HL-60 (cell line): ENCODE data around the gene TRMT112.

Experiments
- DNase-seq, 2 experiments: peaks; one replicate each; pipeline ENCODE4 v3.0.0-alpha.2; 2010 to 2020; ENCODE audit warnings: low read depth in 1 of 2, low spot score in 1 of 2
- H3K27ac ChIP-seq: fragments of 250-450 bp; sonication (Bioruptor Pico); replicated peaks from 2 replicates; pipeline ENCODE4 v1.5.1; 2020; ENCODE audit warnings: mild to moderate bottlenecking, moderate library complexity
- H3K27me3 ChIP-seq: fragments of 250-450 bp; sonication (Bioruptor Pico); 2 replicates; pipeline ENCODE4 v1.5.1; 2021; ENCODE audit warnings: mild to moderate bottlenecking, moderate library complexity; ENCODE audit not compliant: insufficient read depth, poor library complexity, severe bottlenecking
- H3K4me3 ChIP-seq: replicated peaks from 2 replicates; pipeline ENCODE4 v1.5.1; 2011; ENCODE audit warnings: mild to moderate bottlenecking, control low read depth, low read length; ENCODE audit not compliant: insufficient read depth
- GABPA ChIP-seq: IDR thresholded peaks from 2 replicates; pipeline ENCODE4 v1.6.1; 2012; ENCODE audit warnings: low read depth
- POLR2AphosphoS5 ChIP-seq: IDR thresholded peaks from 2 replicates; pipeline ENCODE4 v1.6.1; 2012; ENCODE audit warnings: low read depth
- SPI1 ChIP-seq: IDR thresholded peaks from 2 replicates; pipeline ENCODE4 v1.6.1; 2012; ENCODE audit warnings: low read depth, mild to moderate bottlenecking, borderline replicate concordance
- TF ChIP-seq, protein P1 (sequence below): IDR thresholded peaks from one replicate; pipeline ENCODE4 v1.5.1; 2011; ENCODE audit warnings: low read length, control low read depth, inconsistent platforms; ENCODE audit not compliant: insufficient read depth
- TF ChIP-seq, protein P2 (sequence below): IDR thresholded peaks from 2 replicates; pipeline ENCODE4 v1.6.1; 2012; ENCODE audit warnings: low read depth; ENCODE audit not compliant: insufficient replicate concordance

The TRMT112 gene

DNA sequence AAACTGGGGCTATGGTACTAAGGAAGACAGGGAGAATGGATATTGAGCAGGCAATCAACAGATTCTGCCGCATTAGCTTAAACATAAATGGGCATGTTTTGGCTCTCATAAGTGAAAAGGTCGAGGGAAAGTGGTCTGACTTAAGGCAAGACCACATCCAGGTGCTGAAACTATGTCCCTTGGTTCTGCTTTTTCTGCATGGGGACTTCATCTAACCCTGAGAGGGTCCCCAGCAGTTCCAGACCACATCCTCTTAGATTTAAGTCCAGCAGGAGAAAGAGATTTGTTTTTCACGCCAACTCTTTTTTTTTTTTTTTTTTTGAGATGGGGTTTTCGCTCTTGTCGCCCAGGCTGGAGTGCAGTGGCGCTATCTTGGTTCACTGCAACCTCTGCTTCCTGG, 47.1 kb upstream of the TRMT112 start:
- no peak for DNase-seq
- Histone ChIP-seq H3K4me3 (no peak overlapping the region), H3K27me3 (no peaks in the 10 kb centered on the region), H3K27ac (no peak overlapping the region)
- TF ChIP-seq POLR2AphosphoS5 (no peak), GABPA (no peak), SPI1 (no peak)
- TF ChIP-seq, protein P1, sequence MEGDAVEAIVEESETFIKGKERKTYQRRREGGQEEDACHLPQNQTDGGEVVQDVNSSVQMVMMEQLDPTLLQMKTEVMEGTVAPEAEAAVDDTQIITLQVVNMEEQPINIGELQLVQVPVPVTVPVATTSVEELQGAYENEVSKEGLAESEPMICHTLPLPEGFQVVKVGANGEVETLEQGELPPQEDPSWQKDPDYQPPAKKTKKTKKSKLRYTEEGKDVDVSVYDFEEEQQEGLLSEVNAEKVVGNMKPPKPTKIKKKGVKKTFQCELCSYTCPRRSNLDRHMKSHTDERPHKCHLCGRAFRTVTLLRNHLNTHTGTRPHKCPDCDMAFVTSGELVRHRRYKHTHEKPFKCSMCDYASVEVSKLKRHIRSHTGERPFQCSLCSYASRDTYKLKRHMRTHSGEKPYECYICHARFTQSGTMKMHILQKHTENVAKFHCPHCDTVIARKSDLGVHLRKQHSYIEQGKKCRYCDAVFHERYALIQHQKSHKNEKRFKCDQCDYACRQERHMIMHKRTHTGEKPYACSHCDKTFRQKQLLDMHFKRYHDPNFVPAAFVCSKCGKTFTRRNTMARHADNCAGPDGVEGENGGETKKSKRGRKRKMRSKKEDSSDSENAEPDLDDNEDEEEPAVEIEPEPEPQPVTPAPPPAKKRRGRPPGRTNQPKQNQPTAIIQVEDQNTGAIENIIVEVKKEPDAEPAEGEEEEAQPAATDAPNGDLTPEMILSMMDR: no peak
- TF ChIP-seq, protein P2, sequence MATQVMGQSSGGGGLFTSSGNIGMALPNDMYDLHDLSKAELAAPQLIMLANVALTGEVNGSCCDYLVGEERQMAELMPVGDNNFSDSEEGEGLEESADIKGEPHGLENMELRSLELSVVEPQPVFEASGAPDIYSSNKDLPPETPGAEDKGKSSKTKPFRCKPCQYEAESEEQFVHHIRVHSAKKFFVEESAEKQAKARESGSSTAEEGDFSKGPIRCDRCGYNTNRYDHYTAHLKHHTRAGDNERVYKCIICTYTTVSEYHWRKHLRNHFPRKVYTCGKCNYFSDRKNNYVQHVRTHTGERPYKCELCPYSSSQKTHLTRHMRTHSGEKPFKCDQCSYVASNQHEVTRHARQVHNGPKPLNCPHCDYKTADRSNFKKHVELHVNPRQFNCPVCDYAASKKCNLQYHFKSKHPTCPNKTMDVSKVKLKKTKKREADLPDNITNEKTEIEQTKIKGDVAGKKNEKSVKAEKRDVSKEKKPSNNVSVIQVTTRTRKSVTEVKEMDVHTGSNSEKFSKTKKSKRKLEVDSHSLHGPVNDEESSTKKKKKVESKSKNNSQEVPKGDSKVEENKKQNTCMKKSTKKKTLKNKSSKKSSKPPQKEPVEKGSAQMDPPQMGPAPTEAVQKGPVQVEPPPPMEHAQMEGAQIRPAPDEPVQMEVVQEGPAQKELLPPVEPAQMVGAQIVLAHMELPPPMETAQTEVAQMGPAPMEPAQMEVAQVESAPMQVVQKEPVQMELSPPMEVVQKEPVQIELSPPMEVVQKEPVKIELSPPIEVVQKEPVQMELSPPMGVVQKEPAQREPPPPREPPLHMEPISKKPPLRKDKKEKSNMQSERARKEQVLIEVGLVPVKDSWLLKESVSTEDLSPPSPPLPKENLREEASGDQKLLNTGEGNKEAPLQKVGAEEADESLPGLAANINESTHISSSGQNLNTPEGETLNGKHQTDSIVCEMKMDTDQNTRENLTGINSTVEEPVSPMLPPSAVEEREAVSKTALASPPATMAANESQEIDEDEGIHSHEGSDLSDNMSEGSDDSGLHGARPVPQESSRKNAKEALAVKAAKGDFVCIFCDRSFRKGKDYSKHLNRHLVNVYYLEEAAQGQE: no peak

- DNase-seq: no peak
- TF ChIP-seq POLR2AphosphoS5 (no peak), GABPA (no peak), SPI1 (no peak)
- TF ChIP-seq, protein P2: no peak
- TF ChIP-seq, protein P1: no peak
- H3K27ac ChIP-seq: no peak overlapping the region
- H3K4me3 ChIP-seq: no peak overlapping the region
- no peaks in the 10 kb centered on the region for H3K27me3 ChIP-seq
Measured at GRCh38 chr11:64362339-64362738, 45.0 kb upstream of the TRMT112 start.

DNA sequence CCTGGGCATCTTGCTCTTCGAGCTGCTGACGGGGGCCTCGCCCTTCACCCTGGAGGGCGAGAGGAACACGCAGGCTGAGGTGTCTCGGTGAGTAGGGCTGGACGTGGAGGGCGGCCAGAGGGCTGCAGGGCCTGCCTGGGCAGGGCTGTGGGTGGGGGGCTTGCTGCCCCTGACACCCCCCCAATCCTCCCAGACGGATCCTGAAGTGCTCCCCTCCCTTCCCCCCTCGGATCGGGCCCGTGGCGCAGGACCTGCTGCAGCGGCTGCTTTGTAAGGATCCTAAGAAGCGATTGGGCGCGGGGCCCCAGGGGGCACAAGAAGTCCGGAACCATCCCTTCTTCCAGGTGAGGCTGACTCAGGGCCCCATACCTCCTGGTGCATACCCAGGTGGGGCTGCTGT, 44.3 kb upstream of the TRMT112 start:
- DNase-seq: no peak
- Histone ChIP-seq H3K4me3 (no peak overlapping the region), H3K27me3 (no peaks in the 10 kb centered on the region), H3K27ac (no peak overlapping the region)
- TF ChIP-seq, protein P1: no peak
- TF ChIP-seq, protein P2: no peak
- no peak for TF ChIP-seq POLR2AphosphoS5
- no peak for TF ChIP-seq GABPA
- no peak for TF ChIP-seq SPI1
